Astrocyte (in vitro differentiated cells and primary cell): ENCODE results near the gene PRICKLE1.

Experiments used
- CTCF ChIP-seq: IDR thresholded peaks from 2 replicates; pipeline ENCODE4 v1.5.1; 2011; ENCODE audit warnings: low read depth, mild to moderate bottlenecking, inconsistent platforms, low read length, moderate library complexity; ENCODE audit not compliant: insufficient read depth
- EZH2 ChIP-seq: IDR thresholded peaks from 2 replicates; pipeline ENCODE4 v1.6.1; 2012; ENCODE audit warnings: mild to moderate bottlenecking, low read length, inconsistent platforms; ENCODE audit not compliant: insufficient read depth

- TF ChIP-seq CTCF: no peak
- no peak for TF ChIP-seq EZH2
These were observed 24.6 kb downstream of the PRICKLE1 start for GRCh38 chr12:42564996-42565395.
